NCI-H345 treated with DMSO at 0.1 percent for 48 hours (cell line): ENCODE data around the gene EQTN.

ENCODE experiments used
- DNase-seq: peaks from one replicate; lab custom pipeline; 2025; ENCODE audit not compliant: unreplicated experiment; lab: John Stamatoyannopoulos, UW

EQTN gene

GRCh38 chr9:27297050-27297449 is at the start of gene EQTN:
TSS of gene EQTN (minus strand) at chr9:27297150. CDS start at chr9:27297055, 95 bp downstream.
- DNase-seq, result no peak

GRCh38 chr9:27344776-27345175 is 47.8 kb upstream of the EQTN start:
- no peak for DNase-seq

DNA sequence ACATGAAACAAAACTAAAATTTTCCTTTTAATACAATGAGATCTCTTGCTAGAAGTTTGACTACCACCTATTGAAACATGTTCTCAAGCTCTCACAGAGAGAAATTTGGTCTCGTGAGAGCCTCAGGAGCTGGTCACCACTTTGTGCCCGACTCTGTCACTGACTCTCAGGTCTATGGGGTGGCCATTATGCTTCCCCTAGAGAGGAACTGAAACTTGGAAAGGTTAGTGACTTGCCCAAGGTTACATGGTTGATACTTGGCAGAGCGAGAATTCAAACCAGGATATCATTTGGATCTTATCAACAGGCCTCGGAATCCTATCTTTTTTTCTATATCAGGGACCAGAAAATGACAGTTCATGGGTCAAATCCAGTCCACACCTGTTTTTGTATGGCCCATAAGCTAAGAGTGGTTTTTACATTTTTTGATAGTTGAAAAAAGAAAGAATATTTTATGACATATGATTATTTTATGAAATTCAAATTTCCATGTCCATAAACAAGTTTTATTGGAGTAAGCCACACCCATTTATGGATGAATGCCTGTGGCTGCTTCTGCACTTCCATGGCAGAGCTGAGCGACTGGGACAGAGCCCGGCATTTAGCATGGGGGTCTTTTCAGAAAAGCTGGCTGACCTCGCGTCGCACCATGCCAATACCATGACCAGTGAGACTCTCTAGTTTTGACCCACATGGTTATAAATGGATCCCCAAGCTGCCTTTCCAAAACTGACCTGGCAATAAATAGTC is 44.8 kb upstream of the EQTN start:
- no peak for DNase-seq

DNA sequence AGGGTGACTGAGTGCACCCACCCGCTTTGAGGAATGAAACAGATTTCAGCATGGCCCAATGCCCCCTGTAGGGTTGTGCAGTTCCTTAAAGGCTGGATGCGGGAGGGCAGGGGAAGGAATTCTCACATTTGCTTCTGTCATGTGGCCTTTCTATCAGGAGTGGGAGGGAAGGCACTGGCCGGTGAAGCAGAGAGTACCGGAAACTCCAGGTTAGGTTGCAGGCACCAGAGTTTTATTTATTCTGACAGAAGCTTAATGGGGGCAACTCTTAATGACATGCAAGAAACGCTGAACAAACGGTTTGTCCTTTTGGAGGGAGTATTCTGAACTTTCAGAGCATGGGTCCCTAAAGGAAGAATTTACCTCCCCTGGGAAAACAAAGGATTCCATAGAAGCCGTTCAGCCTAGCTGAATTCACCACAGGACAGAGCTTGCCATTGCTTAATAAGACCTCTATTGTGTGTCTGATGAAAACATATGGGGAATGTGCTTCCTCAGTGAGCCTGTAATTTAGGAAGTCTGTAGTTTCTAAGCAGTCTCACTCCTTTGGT is 44.1 kb upstream of the EQTN start:
- no peak for DNase-seq

GRCh38 chr9:27340285-27340674 is 43.3 kb upstream of the EQTN start:
- no peak for DNase-seq

- DNase-seq, result no peak
Observed at GRCh38 chr9:27339661-27340284, 42.8 kb upstream of the EQTN start.

- no peak for DNase-seq
Observed at GRCh38 chr9:27338527-27338903, 41.6 kb upstream of the EQTN start.

GRCh38 chr9:27337833-27338526 is 41.0 kb upstream of the EQTN start:
- DNase-seq, result no peak

- DNase-seq, result no peak
Observed at GRCh38 chr9:27337236-27337635, 40.3 kb upstream of the EQTN start.

- no peak for DNase-seq
Observed at GRCh38 chr9:27336829-27337228, 39.9 kb upstream of the EQTN start.

- DNase-seq, result no peak
Observed at GRCh38 chr9:27336126-27336525, 39.2 kb upstream of the EQTN start.

GRCh38 chr9:27335075-27335474 is 38.1 kb upstream of the EQTN start:
- DNase-seq, result no peak

- DNase-seq, result peak; percentile 80
Observed at GRCh38 chr9:27333241-27334052, 36.5 kb upstream of the EQTN start.

GRCh38 chr9:27331393-27331792 is 34.4 kb upstream of the EQTN start:
- no peak for DNase-seq

DNA sequence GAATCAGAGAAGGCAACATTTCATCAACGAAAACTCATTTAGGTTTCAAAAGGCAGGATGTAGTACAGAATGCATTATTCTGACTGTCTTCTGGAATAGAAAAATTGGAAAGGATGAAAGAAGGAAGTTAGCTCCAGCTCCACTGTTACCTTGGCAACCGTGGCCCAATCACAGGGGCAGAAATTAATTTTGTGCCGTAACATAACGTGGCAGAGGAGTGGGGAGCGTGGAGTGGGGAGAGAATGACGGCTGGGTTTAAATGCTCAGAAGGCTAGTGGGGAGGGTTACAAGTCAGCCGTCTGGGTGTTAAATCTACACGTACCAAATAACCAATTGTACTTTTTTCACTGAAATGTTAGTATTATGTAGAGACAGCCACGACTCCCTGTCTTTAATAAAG is 32.3 kb upstream of the EQTN start:
- DNase-seq, result no peak

DNA sequence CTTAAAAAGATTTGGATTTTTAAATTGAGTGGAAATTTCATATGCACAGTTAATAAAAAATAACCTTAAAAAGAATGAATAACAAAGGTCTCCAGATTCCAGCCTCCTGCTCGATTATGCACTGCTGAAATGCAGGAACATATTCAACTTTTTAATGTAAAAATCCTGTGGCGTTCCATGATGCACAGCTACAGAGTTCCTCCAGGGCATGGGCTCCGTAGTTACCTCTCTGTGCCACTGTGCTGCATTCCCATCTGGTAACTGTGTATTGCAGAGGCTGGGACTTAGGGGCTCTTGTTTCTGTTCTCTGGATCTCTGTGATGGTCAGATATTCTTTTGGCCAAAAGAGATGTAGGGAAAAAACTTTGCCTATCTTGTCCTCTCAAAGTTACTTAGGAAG is 31.5 kb upstream of the EQTN start:
- no peak for DNase-seq

DNA sequence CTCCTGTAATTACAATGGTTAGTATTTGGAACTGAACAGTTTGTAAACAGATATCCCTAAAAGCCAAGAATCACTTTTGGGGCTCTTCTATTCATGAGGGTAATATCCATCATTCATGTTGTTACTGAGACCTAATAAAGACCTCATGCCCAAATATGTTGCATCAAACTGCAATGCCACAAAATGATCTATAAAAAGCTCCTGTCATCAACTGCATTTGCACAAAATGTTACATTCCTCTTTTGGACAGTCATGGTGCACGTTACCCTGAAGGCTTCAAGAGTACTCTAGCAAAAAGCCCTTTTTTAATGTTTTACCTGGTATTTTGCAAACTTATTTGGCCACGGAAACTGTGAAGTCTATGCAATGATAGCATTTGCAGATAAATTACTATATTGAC is 14.2 kb upstream of the EQTN start:
- DNase-seq, result no peak

DNA sequence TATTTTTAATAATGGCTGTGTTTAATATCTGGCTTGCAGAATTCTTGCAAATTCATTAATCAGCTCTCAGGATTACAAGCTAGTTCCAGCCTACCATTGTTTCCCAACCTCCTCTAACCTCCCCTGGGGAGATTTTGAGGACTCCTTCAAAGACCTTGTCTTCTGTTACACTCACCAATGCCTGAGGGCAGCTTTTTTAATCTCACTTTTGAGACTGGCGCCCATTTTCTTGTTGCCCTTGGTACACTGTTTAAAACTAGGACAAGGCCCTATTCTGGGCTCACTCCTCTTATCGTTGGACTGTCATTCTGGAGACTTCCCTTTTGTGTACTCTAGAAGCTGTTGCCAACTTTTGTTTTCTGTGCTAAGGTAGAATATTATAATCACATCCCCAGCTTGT is 13.6 kb upstream of the EQTN start:
- no peak for DNase-seq

GRCh38 chr9:27308691-27309390 is 11.9 kb upstream of the EQTN start:
- DNase-seq, result no peak

GRCh38 chr9:27304521-27304920 is 7.6 kb upstream of the EQTN start:
- DNase-seq, result no peak

DNA sequence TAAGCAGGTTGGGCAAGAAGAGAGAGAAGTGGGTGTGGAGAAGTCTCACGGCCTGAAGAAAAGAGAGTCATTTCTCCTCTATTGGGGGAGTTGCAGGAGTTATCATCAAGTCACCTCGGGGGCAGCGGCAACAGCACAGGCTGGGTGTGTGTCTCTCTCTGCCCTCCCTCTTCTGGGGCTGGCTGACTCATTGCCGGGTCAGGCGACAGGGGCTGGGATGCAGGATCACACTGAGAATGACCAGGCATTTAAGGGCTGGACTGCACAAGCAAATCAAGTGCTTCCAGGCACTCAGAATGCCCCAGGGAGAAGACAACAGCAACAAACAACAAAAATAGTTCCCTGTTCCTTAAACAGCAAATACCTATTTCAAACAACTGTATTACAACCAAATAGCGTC is 6.3 kb upstream of the EQTN start:
- no peak for DNase-seq
